Measurements from ENCODE around the gene MSRB1.

The MSRB1 gene

GRCh38 chr16:1895949-1896675, 46.9 kb downstream of the MSRB1 start:
- DNase-seq, result no peak

GRCh38 chr16:1895068-1895467, 47.9 kb downstream of the MSRB1 start:
- no peak for DNase-seq

GRCh38 chr16:1890708-1891050, 52.3 kb downstream of the MSRB1 start:
- no peak for DNase-seq

GRCh38 chr16:1890024-1890707, 52.8 kb downstream of the MSRB1 start:
- DNase-seq, result no peak
